OCI-LY1 (cell line): Measurements from ENCODE around the gene CDKN2A.

Source experiments
- H2AFZ ChIP-seq: fragments of 200-600 bp; sonication (generic), shearing (Covaris generic); 2 replicates; pipeline ENCODE4 v1.6.0; 2014; ENCODE audit warnings: antibody characterized with exemption, mild to moderate bottlenecking, low read length
- H3F3A ChIP-seq: fragments of 200-600 bp; sonication (generic), shearing (Covaris generic); 2 replicates; pipeline ENCODE4 v1.6.0; 2014; ENCODE audit warnings: mild to moderate bottlenecking, antibody characterized with exemption, low read length, moderate library complexity; ENCODE audit not compliant: insufficient read depth
- H3K27ac ChIP-seq: fragments of 200-600 bp; sonication (generic); 2 replicates; pipeline ENCODE4 v1.5.1; 2014; ENCODE audit warnings: low read length, mixed run types, mild to moderate bottlenecking, low read depth; ENCODE audit not compliant: poor library complexity, severe bottlenecking
- H3K27me3 ChIP-seq: fragments of 200-600 bp; sonication (generic); 2 replicates; pipeline ENCODE4 v1.6.0; 2014; ENCODE audit warnings: antibody characterized with exemption, mild to moderate bottlenecking, low read length, moderate library complexity; ENCODE audit not compliant: insufficient read depth
- H3K36me3 ChIP-seq: fragments of 200-600 bp; sonication (generic); 2 replicates; pipeline ENCODE4 v1.6.1; 2014; ENCODE audit warnings: mild to moderate bottlenecking, antibody characterized with exemption, low read length, moderate library complexity, mixed read lengths; ENCODE audit not compliant: insufficient read depth
- H3K4me1 ChIP-seq: fragments of 200-600 bp; sonication (generic); 2 replicates; pipeline ENCODE4 v1.5.1; 2014; ENCODE audit warnings: mild to moderate bottlenecking, low read length, moderate library complexity; ENCODE audit not compliant: insufficient read depth, severe bottlenecking
- H3K4me2 ChIP-seq: fragments of 200-600 bp; sonication (generic), shearing (Covaris generic); 2 replicates; pipeline ENCODE4 v1.6.1; 2014; ENCODE audit warnings: low read length
- H3K4me3 ChIP-seq: fragments of 200-600 bp; sonication (generic); 2 replicates; pipeline ENCODE4 v1.5.1; 2014; ENCODE audit warnings: low read length, low read depth, mild to moderate bottlenecking, mixed read lengths; ENCODE audit not compliant: poor library complexity, severe bottlenecking
- H3K79me2 ChIP-seq: fragments of 200-600 bp; shearing (Covaris generic); 2 replicates; pipeline ENCODE4 v1.6.1; 2016; ENCODE audit warnings: mixed run types, low read length, mixed read lengths; ENCODE audit not compliant: insufficient read depth
- H3K9ac ChIP-seq: fragments of 200-600 bp; sonication (generic), shearing (Covaris generic); 2 replicates; pipeline ENCODE4 v1.6.1; 2014; ENCODE audit warnings: mild to moderate bottlenecking, low read length, mixed read lengths
- H3K9me2 ChIP-seq: fragments of 200-600 bp; sonication (generic), shearing (Covaris generic); 2 replicates; pipeline ENCODE4 v1.6.1; 2014; ENCODE audit warnings: low read depth, mild to moderate bottlenecking, low read length, mixed read lengths
- H3K9me3 ChIP-seq: fragments of 200-600 bp; shearing (Covaris generic); 2 replicates; pipeline ENCODE4 v1.6.1; 2014; ENCODE audit warnings: low read length, mixed read lengths
- H4K20me1 ChIP-seq: fragments of 200-600 bp; sonication (generic), shearing (Covaris generic); 2 replicates; pipeline ENCODE4 v1.6.0; 2016; ENCODE audit warnings: mild to moderate bottlenecking, low read length; ENCODE audit not compliant: insufficient read depth
- CTCF ChIP-seq: fragments of 200-600 bp; sonication (generic), shearing (Covaris generic); IDR thresholded peaks from 2 replicates; pipeline ENCODE4 v1.5.1; 2017; ENCODE audit warnings: mild to moderate bottlenecking, antibody characterized with exemption, low read length, moderate library complexity, mixed read lengths
- EZH2 ChIP-seq: fragments of 200-600 bp; sonication (generic), shearing (Covaris generic); IDR thresholded peaks from 2 replicates; pipeline ENCODE4 v1.8.0; 2017; ENCODE audit warnings: borderline replicate concordance, mixed run types, mild to moderate bottlenecking, antibody characterized with exemption, low read length, moderate library complexity, mixed read lengths

CDKN2A gene

GRCh38 chr9:22041344-22041743 is 47.2 kb upstream of the CDKN2A start:
- no peaks in the 10 kb centered on the region for H3K9me2 ChIP-seq
- H4K20me1 ChIP-seq, result no peaks in the 10 kb centered on the region
- no peaks in the 10 kb centered on the region for H3K79me2 ChIP-seq
- peaks cover 13% of the 10 kb centered on the region for H3K4me1 ChIP-seq
- no peak overlapping the region for H2AFZ ChIP-seq
- H3K27ac ChIP-seq, result no peak overlapping the region
- no peaks in the 10 kb centered on the region for H3K36me3 ChIP-seq
- no peak overlapping the region for H3K4me3 ChIP-seq
- no peak overlapping the region for H3K9ac ChIP-seq
- H3K9me3 ChIP-seq, result no peaks in the 10 kb centered on the region
- no peak overlapping the region for H3K4me2 ChIP-seq
- H3K27me3 ChIP-seq, result no peaks in the 10 kb centered on the region
- no peak for TF ChIP-seq EZH2
- no peak for TF ChIP-seq CTCF
- no peaks in the 10 kb centered on the region for H3F3A ChIP-seq

GRCh38 chr9:22040760-22041159 is 46.6 kb upstream of the CDKN2A start:
- no peak for TF ChIP-seq CTCF
- no peak for TF ChIP-seq EZH2
- H2AFZ ChIP-seq, result no peak overlapping the region
- H3K79me2 ChIP-seq, result no peaks in the 10 kb centered on the region
- no peak overlapping the region for H3K4me3 ChIP-seq
- no peaks in the 10 kb centered on the region for H4K20me1 ChIP-seq
- no peaks in the 10 kb centered on the region for H3K27me3 ChIP-seq
- no peaks in the 10 kb centered on the region for H3F3A ChIP-seq
- H3K4me1 ChIP-seq, result peaks cover 13% of the 10 kb centered on the region
- H3K36me3 ChIP-seq, result no peaks in the 10 kb centered on the region
- no peaks in the 10 kb centered on the region for H3K9me2 ChIP-seq
- no peak overlapping the region for H3K9ac ChIP-seq
- H3K27ac ChIP-seq, result no peak overlapping the region
- no peaks in the 10 kb centered on the region for H3K9me3 ChIP-seq
- H3K4me2 ChIP-seq, result no peak overlapping the region

GRCh38 chr9:22039258-22039657 is 45.1 kb upstream of the CDKN2A start:
- H4K20me1 ChIP-seq, result no peaks in the 10 kb centered on the region
- H3K79me2 ChIP-seq, result no peaks in the 10 kb centered on the region
- no peaks in the 10 kb centered on the region for H3K27me3 ChIP-seq
- H3K4me1 ChIP-seq, result peaks cover 17% of the 10 kb centered on the region
- H3K4me2 ChIP-seq, result no peak overlapping the region
- no peak overlapping the region for H2AFZ ChIP-seq
- H3K36me3 ChIP-seq, result no peaks in the 10 kb centered on the region
- TF ChIP-seq EZH2 (no peak), CTCF (no peak)
- no peaks in the 10 kb centered on the region for H3K9me2 ChIP-seq
- H3K9me3 ChIP-seq, result no peaks in the 10 kb centered on the region
- H3K4me3 ChIP-seq, result no peak overlapping the region
- no peak overlapping the region for H3K27ac ChIP-seq
- H3K9ac ChIP-seq, result no peak overlapping the region
- H3F3A ChIP-seq, result no peaks in the 10 kb centered on the region
